ENCODE measurements around the gene TRIM66.

The TRIM66 gene

DNA sequence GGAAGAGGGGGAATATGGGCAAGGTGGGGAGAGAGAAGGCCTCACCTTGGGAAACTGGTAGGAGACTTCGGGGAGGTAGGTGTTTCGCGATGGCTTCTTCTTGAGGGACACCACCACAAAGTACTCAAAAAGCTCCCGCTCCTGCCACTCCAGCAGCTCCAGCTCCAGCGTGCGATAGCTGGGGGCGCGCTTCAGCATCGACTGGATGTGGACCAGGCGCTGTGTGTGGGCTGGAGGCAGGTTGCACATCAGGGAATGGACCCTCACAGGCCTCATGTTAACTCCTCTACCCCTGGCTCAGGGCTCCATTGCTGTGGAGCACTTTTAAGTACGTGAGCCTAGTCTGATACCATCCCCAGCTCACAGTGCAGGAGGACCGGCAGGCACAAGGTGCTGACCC, 30.0 kb upstream of the TRIM66 start:
- no peak for DNase-seq

DNA sequence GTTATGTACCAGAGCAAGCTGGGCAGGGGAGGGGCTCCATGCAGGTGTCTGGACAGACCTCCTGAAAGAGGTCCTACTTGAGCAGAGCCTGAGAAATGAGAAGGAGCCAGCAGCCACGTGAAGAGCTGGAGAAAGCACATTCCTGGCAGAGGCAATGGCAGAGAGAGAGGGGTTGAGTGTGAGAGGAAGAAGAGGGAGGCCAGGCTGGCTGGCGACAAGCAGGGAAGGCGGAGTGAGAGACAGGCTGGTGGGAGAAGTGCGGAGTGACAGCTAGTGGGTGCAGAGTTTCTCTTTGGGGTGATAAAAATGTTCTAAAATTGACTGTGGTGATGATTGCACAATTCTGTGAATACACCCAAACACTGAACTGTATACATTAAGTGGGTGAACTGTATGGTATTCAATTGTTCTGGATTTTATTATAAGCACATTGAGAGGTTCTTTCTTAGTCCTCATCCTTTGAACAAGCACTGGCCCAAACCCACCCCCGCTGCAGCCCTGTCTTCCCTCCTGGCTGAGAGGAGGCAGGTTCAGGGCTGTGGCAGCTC, 29.5 kb upstream of the TRIM66 start:
- DNase-seq, result no peak

DNA sequence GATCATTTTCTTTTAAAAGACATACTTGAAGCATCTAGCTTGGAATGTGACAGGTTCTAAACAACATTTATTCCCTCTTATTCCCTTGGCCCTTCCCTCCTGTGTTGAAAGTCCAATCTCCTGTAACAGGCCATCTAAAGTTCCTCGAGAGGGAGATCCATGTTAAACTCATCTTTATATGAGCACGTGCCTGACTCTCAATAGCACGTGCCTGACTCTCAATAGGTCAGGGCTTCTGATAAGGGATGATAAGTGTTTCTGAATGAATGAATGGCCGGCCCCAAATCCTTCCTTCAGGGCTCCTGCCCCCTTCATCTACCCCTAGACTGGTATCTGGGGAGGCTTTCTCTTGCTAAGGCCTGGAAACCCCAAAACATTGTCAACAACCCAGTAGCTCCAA, 27.3 kb upstream of the TRIM66 start:
- no peak for DNase-seq

DNA sequence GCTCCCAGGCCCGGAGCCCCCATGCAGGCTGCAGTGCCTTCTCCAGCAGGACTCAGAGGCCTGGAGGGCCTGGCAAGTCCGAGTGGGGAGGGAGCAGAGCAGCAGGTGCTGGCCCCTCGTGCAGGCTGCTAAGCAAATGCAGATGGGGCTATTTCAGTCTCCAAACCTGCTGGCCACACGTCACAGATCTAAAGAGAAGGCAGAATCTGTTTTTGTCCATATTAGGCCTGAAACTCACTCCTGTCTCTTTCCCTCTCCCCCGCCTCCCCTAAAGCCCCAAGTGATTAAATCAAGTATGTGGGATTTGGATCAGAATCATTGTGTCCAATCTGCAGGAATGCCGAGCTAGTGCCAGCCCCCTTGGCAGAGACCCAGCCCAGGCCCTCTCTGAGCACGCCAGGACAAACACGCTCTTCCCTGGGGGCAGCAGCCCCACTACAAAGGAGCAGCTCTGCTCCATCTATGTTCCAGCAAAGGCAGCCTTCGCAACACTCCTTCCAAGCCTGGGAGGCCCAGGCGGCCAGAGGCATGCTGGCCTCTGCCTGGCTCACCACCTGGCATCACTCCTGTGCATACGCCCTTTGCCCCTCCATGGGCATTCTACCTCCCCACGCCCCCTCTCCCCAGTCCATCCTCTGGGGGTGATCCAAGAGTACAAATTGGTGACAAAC, 26.7 kb upstream of the TRIM66 start:
- no peak for DNase-seq

DNA sequence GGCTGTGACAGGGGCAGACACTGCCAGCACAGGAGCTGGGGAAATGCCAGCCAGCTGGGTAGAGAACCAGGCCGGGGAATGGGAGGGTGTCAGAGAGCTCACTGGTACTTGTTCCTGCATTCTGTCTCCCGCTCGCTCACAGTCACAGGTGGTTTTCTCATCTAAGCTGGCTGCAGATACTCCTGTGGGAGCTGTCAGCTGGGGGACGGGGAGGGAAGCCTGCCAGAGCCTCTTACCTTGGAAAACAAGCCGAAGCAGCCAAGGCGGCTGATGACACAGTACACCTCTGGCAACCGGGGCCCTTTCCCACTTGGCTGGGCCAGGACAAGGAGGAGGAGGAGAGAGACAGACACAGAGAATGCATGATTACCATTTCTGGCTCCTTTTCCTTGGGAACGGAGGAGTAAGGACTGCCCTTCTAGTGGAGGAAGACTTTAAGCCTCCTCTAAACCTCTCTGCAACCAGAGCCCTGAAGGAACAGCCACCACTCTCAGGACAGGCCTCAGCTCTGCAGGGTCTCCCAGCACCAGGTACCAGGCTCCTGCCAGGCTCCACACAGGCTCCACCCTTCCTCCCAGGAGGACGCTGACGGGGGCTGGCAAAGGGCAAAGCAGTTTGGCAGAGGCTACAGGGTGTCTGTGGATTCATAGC, 25.2 kb upstream of the TRIM66 start:
- no peak for DNase-seq

DNA sequence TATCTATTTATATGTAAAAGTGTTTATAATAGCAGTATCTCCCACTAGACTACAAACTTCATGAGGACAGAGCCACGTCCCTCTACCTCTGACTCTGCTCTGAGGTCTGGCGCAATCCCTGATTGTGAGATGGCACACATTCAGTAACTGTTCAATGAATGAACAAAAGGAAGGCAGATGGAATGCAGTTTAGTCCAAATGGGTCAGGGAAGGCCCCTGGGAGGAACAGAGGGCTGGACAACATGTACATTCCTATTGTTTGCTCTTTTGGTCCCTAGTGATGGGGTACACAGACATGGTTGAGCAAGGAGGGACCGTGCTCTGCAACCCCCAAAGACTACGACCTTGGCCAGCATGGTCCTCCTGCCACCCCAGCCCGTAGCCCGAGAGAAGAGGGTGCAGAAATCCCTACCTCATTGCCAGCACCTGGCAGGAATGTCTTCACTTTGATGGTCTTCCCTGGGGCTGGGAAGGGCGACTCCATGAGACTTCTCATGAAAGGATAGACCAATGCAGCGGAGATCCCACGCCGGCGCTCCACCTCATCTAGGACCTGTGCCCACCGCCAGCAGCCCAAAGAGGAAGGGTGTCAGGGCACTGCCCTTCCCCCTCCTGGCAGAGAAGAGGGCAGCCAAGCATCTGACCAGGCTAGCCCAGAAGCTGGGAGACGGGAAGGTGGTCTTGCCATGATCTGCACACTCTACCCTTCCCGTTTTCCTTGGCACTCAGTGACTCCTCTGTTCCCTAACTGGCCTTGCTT, 24.4 kb upstream of the TRIM66 start:
- no peak for DNase-seq

DNA sequence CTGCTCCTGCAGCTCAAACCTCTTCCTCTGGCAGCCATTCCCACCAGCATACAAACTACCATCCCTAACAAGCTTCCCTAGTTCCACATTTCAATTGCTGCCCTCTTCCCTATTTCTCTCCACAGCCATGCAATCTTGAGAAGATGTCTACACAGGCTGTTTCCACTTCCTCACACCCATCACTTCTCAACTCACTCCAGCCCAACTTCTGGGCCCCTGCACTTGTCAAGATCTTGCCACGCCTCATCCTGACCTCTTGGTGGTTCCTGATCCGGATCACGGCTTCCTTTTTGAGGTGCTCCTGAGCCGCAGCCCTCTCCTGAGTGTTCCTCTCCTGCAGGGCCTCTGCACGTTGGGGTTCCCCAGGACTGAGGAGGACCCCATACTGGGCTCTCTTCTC, 22.7 kb upstream of the TRIM66 start:
- no peak for DNase-seq

DNA sequence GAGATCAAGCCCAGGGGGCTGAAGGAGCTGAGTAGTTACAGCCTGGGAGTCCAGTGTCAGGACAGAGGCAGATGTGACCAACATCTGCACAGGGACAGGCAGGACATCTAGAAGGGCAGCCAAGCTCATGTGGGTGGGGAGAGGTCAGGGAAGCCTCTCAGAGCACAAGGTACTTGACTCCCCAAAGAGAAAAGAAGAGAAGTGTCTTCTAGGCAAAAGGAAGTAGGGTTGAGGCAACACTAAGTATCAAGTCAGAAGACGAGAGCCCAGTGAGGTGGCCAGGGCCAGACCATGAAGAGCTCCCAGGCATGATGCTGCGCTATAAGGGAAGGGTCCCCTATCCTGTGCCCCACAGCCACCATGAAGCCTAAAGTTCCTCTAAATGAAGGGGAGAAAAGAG, 21.7 kb upstream of the TRIM66 start:
- DNase-seq, result no peak

DNA sequence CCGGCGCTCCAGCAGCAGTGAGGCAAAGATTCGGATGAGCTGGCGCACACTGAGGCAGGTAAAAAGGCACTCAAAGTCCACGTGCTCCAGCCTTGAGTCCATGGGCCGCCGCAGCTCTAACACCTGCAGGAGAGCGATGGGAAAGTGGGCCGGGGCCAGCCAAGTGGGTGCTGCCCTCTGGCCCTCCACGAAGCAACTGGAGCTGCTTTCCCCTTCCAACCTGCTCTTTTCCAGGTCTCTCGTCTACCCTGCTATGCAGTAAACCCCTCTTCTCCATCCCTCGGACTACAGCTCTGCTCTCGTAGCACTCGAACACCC, 20.1 kb upstream of the TRIM66 start:
- DNase-seq, result no peak

DNA sequence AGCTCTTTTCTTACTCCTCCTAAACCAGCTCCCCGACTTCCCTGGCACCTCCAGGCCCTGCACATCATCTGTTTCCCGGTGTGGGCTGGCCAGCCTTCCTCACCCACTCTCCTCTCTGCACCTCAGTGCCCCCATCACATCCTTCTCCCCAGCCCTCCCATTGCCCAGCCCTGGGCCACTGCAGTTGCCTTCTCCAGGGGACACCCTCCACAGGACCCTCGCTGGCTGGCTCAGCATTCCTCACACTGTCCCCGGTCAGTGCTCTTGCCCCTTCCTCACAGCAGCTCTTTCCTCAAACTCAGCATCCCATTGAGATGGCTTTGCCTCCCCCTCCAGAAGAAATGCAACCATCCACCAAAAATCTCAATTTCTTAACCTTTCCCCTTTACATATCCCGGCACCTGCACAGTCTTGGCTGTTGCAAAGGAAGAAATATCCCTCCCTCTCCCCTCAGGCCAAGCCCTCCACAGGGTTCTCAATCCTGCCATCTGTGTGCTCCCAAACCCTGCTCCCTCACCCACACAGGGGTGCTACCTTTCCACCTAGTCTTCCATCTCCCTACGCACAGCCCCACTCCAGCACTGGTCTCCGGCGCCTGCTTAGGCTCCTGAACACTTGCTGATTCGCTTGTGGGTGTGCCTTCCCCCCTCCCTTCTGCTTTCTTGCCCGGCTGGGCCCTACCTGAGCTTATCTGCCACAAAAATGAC, 19.6 kb upstream of the TRIM66 start:
- DNase-seq, result no peak

DNA sequence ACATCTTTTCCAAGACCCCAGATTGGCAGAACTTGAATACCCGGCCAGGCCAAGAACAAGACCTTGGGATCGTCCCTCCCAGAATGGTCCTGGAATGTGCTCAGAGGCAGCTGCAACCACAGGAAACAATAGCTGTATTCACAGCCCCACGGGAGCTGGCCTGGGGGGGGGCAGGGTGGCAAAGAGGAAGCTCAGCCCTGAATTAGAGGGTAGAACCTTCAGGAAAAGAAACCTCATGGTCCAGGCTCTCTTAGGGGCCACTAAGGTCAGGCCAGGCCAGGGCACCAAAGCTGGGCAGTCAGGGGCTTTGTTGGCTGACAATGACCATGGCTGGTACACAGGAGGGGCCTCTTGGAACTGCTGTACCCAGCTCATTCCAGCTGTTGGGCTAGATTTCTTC, 17.4 kb upstream of the TRIM66 start:
- no peak for DNase-seq

DNA sequence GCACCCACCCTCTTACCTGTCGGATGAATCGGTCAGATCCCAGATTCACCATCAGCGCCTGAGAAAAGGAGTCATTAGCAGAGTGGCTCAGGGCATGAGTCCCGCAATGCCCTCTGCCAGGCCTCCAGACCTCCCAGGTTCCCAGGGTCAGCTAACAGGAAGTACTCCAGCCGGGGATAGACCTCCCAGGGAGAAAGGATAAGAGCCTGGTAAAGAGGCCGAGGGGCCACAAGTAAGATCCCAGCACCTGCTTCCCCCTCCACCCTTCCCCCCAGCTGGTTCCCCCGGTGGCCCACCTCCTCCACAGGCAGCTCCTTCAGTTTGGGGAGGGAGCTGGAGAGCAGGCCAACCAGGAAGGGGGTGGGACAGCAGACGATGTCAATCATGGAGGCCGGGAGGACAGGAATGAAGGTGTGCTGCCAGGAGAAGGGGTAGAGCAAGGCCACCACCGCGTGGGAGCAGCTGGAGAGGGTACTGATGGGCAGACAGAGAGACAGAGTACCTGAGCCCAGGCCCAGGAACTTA, 16.5 kb upstream of the TRIM66 start:
- no peak for DNase-seq

DNA sequence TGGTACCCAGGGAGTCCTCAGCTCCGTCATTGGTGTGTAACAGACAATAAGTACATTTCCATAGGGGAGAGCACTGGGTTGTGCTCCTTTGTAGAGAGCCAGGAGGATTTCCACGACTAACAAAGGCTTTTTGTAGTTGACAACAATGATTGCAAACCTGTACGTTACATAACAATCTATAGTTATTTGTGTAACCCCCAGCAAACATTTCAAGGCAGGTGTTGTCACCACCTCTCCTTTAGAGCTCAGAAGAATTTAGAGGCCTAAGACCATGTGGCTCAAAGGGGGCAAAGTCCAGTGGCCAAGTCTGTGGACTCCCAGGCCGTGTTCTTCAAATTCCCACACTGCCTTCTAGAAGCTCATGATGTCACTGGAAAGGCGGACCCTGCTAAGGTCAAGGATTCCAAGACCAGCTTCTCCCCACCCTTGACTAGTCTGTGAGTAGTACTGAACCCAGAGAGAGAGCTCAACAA, 15.9 kb upstream of the TRIM66 start:
- DNase-seq, result no peak

DNA sequence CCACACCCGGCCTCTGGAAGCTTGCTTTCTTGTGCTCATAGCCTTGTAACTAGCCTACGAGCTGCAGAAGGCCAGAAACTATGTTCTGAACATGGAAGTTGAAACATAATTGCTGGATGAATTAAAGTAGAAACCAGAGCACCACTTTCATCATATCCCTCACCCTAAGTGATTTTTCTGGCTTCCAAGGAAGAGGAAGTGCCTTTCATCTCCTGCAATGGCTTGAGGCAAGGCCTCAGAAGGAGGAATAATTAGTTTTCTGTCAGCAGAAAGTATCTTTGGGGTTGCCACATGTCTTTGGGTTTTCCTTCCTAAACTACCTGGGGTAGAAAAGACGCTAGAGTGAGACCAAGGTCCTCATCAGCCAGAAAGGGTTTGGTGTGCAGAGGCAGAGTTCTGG, 14.6 kb upstream of the TRIM66 start:
- DNase-seq, result no peak

DNA sequence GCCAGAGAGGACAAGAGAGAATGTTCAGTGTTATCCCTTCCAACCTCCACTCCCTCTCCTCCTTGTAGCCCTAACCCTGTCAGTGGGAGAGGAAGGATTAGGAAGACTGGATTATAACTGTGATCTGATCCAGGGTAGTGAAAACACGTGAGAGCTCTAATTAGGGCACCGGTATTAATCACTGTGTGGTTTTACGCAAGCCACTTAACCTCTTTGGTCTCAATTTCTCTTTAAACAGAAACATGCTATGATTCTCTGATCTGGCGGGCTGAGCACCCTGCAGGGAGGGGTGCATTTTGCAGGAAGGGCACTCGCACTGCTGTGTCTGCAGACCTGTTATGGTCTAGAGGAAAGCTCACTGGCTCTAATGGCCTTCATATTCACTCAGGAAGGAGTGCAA, 11.7 kb upstream of the TRIM66 start:
- no peak for DNase-seq

DNA sequence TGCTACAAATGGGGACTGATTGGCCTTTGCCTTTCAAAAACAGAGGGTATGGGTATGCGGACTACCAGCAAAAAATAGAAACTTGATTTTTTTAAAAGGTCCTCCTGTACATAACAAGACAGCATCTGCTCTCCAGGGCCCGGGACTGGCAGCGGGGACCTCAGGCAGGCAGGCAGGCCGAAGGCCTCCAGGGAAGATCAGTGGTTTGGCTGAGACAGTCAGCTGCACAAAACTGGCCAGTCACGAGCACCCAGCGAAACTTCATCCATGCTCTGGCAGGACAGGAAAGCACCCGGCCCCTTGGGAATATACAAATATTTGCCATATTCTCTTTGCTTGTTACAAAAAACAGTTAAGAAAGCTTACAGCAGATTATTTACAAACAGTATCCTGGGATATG, 11.1 kb upstream of the TRIM66 start:
- DNase-seq, result no peak

DNA sequence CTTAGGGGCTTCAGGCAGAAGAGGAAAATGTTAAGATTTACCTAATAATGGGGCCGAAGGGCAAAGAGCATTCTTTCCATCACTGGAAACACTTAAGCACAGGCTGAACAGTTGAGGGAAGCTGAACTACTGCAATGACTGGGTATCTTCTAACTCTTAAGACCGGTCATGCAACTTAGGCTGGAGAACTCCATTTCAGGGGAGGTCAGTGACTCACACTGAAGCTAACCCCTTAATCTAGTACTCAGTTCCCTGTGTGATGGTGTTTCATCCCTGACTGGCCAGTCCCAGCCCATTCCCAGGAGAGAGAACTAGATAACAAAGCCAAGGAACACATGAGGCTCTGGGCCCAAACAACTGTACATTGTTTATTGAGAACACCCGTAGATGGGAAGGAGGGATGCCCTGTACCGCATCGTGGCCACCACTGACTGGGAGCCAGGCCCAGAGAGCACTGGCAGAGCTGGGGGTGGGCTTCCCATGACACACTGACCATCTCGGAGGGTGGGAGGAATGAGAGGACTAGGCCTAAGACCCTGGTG, 10.6 kb upstream of the TRIM66 start:
- no peak for DNase-seq

DNA sequence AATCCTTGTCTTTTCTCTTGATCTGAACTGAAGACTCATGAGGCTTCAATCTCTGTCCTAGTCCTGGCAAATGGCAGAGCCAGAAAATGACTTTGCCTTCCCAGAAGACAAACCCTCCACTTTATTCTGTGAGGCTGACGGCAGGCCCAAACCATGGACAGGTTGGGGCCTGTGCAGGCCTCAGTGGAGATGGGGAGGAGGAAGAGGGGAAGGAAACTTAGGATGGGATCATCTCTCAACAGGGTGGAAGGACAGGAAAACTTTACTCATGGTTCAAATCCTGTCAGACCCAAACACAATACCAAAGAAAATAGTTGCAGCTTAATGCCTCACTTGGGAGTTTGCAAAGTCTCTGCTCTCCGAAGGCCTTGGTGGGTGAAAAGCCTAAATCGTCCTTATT, 10.0 kb upstream of the TRIM66 start:
- no peak for DNase-seq

DNA sequence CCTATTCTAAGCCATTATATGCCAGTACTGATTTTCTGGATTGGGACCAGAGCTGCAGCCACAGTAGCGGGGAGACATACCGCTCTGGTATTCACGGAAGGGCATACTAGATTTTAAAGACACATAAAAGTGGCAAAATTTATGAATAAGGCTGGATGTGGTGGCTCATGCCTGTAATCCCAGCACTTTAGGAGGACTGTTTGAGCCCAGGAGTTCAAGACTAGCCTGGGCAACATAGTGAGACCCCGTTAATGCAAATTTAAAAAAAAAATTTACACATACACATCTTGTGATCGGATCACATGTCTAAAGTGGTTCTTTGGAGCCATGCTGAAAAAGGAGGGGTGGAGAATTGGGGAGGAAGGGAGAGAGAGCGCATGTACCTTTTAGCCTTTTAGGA, 9.1 kb upstream of the TRIM66 start:
- no peak for DNase-seq

DNA sequence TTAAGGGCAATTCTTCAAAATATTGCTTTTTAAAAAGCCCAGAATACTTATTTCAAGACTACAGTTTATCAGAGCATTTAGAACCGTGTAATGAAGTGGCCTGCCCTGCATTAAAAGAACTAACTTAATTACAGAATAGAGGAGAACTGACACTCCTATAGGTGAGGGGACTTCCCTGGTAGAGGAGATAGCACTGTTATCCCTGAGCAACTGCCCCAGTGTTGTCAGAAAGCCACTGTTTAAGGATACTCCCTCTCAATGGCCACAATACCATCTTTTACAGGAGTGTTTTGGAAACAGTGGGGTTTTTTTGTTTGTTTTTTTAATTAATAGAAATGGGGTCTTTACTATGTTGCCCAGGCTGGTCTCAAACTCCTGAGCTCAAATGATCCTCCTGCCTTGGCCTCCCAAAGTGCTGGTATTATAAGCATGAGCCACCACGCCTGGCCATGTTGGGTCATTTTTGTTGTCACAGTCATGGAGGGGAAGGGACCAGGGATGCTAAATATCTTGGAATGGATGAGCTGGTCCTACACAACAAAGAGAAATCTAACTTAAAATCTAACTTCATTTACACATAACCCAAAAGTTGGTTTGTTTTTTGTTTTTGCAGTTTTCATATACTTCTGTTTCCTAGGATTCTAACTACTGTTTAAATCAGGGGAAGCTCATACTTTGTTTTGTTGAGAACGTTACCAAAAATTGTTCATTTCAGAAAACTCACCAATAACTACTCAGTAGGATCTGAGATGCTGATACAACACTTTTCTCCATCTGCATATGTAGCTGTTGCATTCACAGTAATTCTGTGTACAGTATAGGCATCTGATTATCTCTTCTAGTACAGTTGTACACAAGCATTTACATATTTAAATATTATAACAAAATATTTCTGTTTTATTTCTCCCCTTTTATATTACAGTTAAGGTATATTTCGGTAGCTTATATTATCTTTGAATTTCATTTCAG, 8.2 kb upstream of the TRIM66 start:
- DNase-seq, result no peak

DNA sequence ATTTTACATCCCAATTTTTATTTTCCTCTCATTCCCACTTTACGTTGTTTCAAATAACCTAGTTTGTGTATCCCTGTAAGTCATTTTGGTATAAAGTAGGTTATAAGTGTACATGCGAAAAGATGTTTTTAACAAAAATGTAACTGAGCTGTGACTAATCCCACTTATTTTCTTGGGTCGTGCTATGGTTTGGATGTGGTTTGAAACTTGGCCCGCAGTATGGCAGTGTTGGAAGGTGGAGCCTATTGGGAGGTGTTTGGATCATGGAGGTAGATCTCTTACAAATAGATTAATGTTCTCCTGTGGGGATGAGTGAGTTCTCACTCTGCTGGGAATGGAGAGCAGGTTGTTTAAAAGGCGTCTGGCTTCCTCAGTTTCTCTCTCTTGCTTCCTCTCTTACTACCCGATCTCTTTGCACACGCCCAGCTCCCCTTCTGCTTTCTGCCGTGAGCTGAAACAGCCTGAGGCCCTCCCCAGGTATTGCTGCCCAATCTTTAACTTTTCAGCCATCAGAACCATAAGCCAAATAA, 7.3 kb upstream of the TRIM66 start:
- DNase-seq, result no peak

Measured in activated T-cell treated with anti-CD3 and anti-CD28 coated beads for 4 hours (primary cell).